ENCODE results near the gene CTAGE8. TPM values are rescaled to one million over a fixed set of nuclear protein-coding genes. Genes with fewer than 3 reads are reported as not detected.
"Not testable (repeated sequence)": the region's sequence is repeated elsewhere in the genome, so short reads cannot be mapped to it uniquely, and the experiment has no call there.

CTAGE8 gene
- polyA plus RNA-seq, 1 experiment, result 0.21 TPM

- POLR2A ChIA-PET; CTCF ChIA-PET; H3K36me3 ChIP-seq (ENCODE audit: control insufficient read depth, insufficient read depth, low read length): not testable (repeated sequence)
Observed at GRCh38 chr7:144220531-144220930, 48.6 kb downstream of the CTAGE8 start.

GRCh38 chr7:144219149-144219548, 49.9 kb downstream of the CTAGE8 start:
- CTCF ChIA-PET, POLR2A ChIA-PET: not testable (repeated sequence)

More at GRCh38 chr7:144220531-144220930, 48.6 kb downstream of the CTAGE8 start:
- H3K4me3 ChIP-seq (ENCODE audit: low read depth, low read length); DNase-seq (ENCODE audit: low read depth); H3K27me3 ChIP-seq (ENCODE audit: control insufficient read depth, insufficient read depth, low read length): not testable (repeated sequence)

GRCh38 chr7:144218581-144218980, 50.5 kb downstream of the CTAGE8 start:
- POLR2A ChIA-PET; DNase-seq (ENCODE audit: low read depth); H3K4me3 ChIP-seq (ENCODE audit: low read depth, low read length); H3K36me3 ChIP-seq (ENCODE audit: control insufficient read depth, insufficient read depth, low read length); H3K27me3 ChIP-seq (ENCODE audit: control insufficient read depth, insufficient read depth, low read length); CTCF ChIA-PET: not testable (repeated sequence)

More at GRCh38 chr7:144219149-144219548, 49.9 kb downstream of the CTAGE8 start:
- not testable (repeated sequence) for H3K4me3 ChIP-seq (ENCODE audit: low read depth, low read length); DNase-seq (ENCODE audit: low read depth); H3K27me3 ChIP-seq (ENCODE audit: control insufficient read depth, insufficient read depth, low read length); H3K36me3 ChIP-seq (ENCODE audit: control insufficient read depth, insufficient read depth, low read length)

GRCh38 chr7:144217200-144217599, 51.9 kb downstream of the CTAGE8 start:
- H3K36me3 ChIP-seq (ENCODE audit: control insufficient read depth, insufficient read depth, low read length); DNase-seq (ENCODE audit: low read depth); H3K27me3 ChIP-seq (ENCODE audit: control insufficient read depth, insufficient read depth, low read length); POLR2A ChIA-PET; CTCF ChIA-PET; H3K4me3 ChIP-seq (ENCODE audit: low read depth, low read length): not testable (repeated sequence)

Other genes starting within 250 kb of the CTAGE8 start
- not detected in 2 replicates for gene OR2A5, start 220.3 kb downstream of the CTAGE8 start, polyA plus RNA-seq (2011; rRNA removed)
- gene OR2A25, start 199.5 kb downstream of the CTAGE8 start, polyA plus RNA-seq (2011; rRNA removed), result not detected in 2 replicates
- not detected in 2 replicates for gene OR2A12, start 183.0 kb downstream of the CTAGE8 start, polyA plus RNA-seq (2011; rRNA removed)
- not detected in 2 replicates for gene OR2A2, start 159.7 kb downstream of the CTAGE8 start, polyA plus RNA-seq (2011; rRNA removed)
- gene OR2A14, start 146.1 kb downstream of the CTAGE8 start, polyA plus RNA-seq (2011; rRNA removed), result not detected in 2 replicates
- 0.91 and 0.98 TPM in 2 replicates for gene CTAGE4, start 85.8 kb downstream of the CTAGE8 start, polyA plus RNA-seq (2011; rRNA removed)
- gene ARHGEF35, start 73.5 kb downstream of the CTAGE8 start, polyA plus RNA-seq (2011; rRNA removed), result 0.37 and 0.91 TPM in 2 replicates
- gene OR2A42, start 29.7 kb downstream of the CTAGE8 start, polyA plus RNA-seq (2011; rRNA removed), result 0.02 TPM in 1 of 2 replicates, not detected in the other
- 0.53 and 0.86 TPM in 2 replicates for gene OR2A7, start 4.5 kb downstream of the CTAGE8 start, polyA plus RNA-seq (2011; rRNA removed)
- 0.13 TPM in 1 of 2 replicates, not detected in the other for gene OR2A1, start 43.1 kb upstream of the CTAGE8 start, polyA plus RNA-seq (2011; rRNA removed)
- gene ARHGEF5, start 86.1 kb upstream of the CTAGE8 start, polyA plus RNA-seq (2011; rRNA removed), result 7.4 and 8.9 TPM in 2 replicates
- gene NOBOX, start 134.4 kb upstream of the CTAGE8 start, polyA plus RNA-seq (2011; rRNA removed), result not detected in 2 replicates

Measured in BJ (cell line).